Measurements from ENCODE around the gene SUGP1. TPM values are rescaled to one million over a fixed set of nuclear protein-coding genes. Genes with fewer than 3 reads are reported as not detected.

SUGP1 gene
- total and polyA plus RNA-seq, 2 of the 13 experiments (the other 11 are each of a cell fraction or from before 2014, with no cell fraction given): 21.6 to 25.9 TPM

DNA sequence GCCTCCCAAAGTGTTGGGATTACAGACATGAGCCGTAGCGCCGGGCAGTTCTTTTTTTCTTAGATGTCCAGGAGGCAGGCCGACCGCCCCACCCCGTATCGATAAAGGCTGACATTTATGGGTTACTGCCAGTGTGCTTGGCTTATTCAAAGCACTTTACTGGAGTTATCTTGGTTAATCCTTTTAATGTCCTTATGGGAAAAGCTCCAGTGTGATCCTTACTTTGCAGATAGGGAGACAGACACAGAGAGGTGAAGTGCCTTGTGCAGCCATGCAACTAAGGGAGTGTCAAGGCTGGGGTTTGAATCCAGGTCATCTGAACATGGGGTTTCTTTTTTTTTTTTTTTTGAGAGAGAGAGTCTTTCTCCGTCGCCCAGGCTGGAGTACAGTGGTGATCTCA, 89.3 kb downstream of the SUGP1 start:
- FAIRE-seq: no peak
- CTCF ChIA-PET (ENCODE audit: low intra/inter-chr PET ratio, low total read pairs): no interaction called here

DNA sequence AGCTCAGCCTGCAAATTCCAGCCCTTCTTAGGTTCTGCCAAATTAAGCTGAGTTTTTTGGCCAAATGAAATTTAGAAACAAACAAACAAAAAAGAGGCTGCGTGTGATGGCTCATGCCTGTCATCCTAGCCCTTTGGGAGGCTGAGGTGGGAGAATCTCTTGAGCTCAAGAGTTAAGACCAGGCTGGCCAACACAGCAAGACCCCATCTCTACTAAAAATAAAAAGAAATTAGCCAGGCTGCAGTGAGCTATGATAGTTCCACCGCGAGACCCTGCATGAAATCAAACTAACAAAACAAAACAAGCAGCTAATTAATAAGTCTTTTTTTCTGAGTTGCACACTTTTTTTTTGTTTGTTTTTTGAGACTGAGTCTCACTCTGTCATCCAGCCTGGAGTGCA, 90.6 kb downstream of the SUGP1 start:
- H3K4me1 ChIP-seq (ENCODE audit: insufficient read depth, low read length): peaks cover 26% of the 10 kb centered on the region
- no peaks in the 10 kb centered on the region for H4K20me1 ChIP-seq (ENCODE audit: insufficient read depth, low read length)
- DNase-seq (ENCODE audit: low spot score): no peak
- no TSS peak for BruUV-seq (replicated peaks)
- H3K79me2 ChIP-seq (ENCODE audit: insufficient read depth, low read length): no peaks in the 10 kb centered on the region
- POLR2A ChIA-PET: no interaction called here
- no peak for ATAC-seq
- H3K9me3 ChIP-seq (ENCODE audit: low read length): peaks cover 9% of the 10 kb centered on the region; the same call in 1 of the 2 replicates
- H3K36me3 ChIP-seq (replicated peaks in 1 of 2; ENCODE audit: control insufficient read depth in 1 of 2, insufficient read depth in 2 of 2, low read length in 2 of 2): no peaks in the 10 kb centered on the region
- intact Hi-C loops (cut with micrococcal nuclease; ENCODE audit: unreplicated experiment): loop anchor here (5.0 kb wide), 1 partner anchor 43 kb away; the partner anchor contains the start of gene TM6SF2
- no peak overlapping the region for H2AFZ ChIP-seq (ENCODE audit: low read length)
- H3K27me3 ChIP-seq (ENCODE audit: control insufficient read depth in 1 of 2, insufficient read depth in 2 of 2, low read length in 2 of 2): peaks cover 4 to 34% of the 10 kb centered on the region in 2 experiments; a peak in 3 of 5 replicates
- no peak for FAIRE-seq
- H3K4me2 ChIP-seq (ENCODE audit: low read depth, low read length): no peak overlapping the region
- in situ Hi-C loops (cut with HindIII; ENCODE audit: extremely low pct_ligation_motif_present, low pct_unique_long_range_greater_than_20kb): no loop called here
- H3K9ac ChIP-seq (ENCODE audit: insufficient read depth, low read depth, low read length): no peak overlapping the region
- TF ChIP-seq, protein P1, sequence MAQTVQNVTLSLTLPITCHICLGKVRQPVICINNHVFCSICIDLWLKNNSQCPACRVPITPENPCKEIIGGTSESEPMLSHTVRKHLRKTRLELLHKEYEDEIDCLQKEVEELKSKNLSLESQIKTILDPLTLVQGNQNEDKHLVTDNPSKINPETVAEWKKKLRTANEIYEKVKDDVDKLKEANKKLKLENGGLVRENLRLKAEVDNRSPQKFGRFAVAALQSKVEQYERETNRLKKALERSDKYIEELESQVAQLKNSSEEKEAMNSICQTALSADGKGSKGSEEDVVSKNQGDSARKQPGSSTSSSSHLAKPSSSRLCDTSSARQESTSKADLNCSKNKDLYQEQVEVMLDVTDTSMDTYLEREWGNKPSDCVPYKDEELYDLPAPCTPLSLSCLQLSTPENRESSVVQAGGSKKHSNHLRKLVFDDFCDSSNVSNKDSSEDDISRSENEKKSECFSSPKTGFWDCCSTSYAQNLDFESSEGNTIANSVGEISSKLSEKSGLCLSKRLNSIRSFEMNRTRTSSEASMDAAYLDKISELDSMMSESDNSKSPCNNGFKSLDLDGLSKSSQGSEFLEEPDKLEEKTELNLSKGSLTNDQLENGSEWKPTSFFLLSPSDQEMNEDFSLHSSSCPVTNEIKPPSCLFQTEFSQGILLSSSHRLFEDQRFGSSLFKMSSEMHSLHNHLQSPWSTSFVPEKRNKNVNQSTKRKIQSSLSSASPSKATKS (CRISPR knock-in tag; IDR thresholded peaks at IDR 0.05): no peak
- peak; percentile 59; the same call in 1 of the 2 replicates for TF ChIP-seq ZNF121 (CRISPR knock-in tag; IDR thresholded peaks at IDR 0.05)
- H3K27ac ChIP-seq (ENCODE audit: extremely low read length, insufficient read depth, low read length): no peak overlapping the region
- no peak overlapping the region for H3K4me3 ChIP-seq (replicated peaks in 1 of 3; ENCODE audit: insufficient read depth in 1 of 3, low read depth in 2 of 3, low read length in 3 of 3)
- CTCF ChIA-PET (ENCODE audit: low intra/inter-chr PET ratio, low total read pairs): no interaction called here
- 67% methylated on average over 3 of the region's 3 CpGs for WGBS (ENCODE audit: low lambda C conversion rate)

More for the DNA sequence above, 89.3 kb downstream of the SUGP1 start:
- H3K4me1 ChIP-seq (ENCODE audit: insufficient read depth, low read length): peaks cover 15% of the 10 kb centered on the region
- no peak overlapping the region for H2AFZ ChIP-seq (ENCODE audit: low read length)
- 41% methylated on average over 9 of the region's 9 CpGs for WGBS (ENCODE audit: low lambda C conversion rate)
- in situ Hi-C loops (cut with HindIII; ENCODE audit: extremely low pct_ligation_motif_present, low pct_unique_long_range_greater_than_20kb) (no loop called here), intact Hi-C loops (cut with micrococcal nuclease; ENCODE audit: unreplicated experiment) (no loop called here)
- H3K36me3 ChIP-seq (replicated peaks in 1 of 2; ENCODE audit: control insufficient read depth in 1 of 2, insufficient read depth in 2 of 2, low read length in 2 of 2): no peaks in the 10 kb centered on the region
- H3K27ac ChIP-seq (ENCODE audit: extremely low read length, insufficient read depth, low read length): no peak overlapping the region
- H3K79me2 ChIP-seq (ENCODE audit: insufficient read depth, low read length): no peaks in the 10 kb centered on the region
- H3K9me3 ChIP-seq (ENCODE audit: low read length): peaks cover 11% of the 10 kb centered on the region; the same call in 1 of the 2 replicates
- no peak for DNase-seq (ENCODE audit: low spot score)
- no peak for ATAC-seq
- BruUV-seq (replicated peaks): no TSS peak
- H3K4me2 ChIP-seq (ENCODE audit: low read depth, low read length): no peak overlapping the region
- H4K20me1 ChIP-seq (ENCODE audit: insufficient read depth, low read length): no peaks in the 10 kb centered on the region
- TF ChIP-seq RORA (CRISPR knock-in tag; IDR thresholded peaks at IDR 0.05): no peak
- TF ChIP-seq RFX1 (IDR thresholded peaks at IDR 0.05): no peak
- no peak for TF ChIP-seq ZFP41 (CRISPR knock-in tag; IDR thresholded peaks at IDR 0.05; ENCODE audit: borderline replicate concordance)
- no peak for TF ChIP-seq ZNF879 (CRISPR knock-in tag; IDR thresholded peaks at IDR 0.05)
- TF ChIP-seq, protein P2, sequence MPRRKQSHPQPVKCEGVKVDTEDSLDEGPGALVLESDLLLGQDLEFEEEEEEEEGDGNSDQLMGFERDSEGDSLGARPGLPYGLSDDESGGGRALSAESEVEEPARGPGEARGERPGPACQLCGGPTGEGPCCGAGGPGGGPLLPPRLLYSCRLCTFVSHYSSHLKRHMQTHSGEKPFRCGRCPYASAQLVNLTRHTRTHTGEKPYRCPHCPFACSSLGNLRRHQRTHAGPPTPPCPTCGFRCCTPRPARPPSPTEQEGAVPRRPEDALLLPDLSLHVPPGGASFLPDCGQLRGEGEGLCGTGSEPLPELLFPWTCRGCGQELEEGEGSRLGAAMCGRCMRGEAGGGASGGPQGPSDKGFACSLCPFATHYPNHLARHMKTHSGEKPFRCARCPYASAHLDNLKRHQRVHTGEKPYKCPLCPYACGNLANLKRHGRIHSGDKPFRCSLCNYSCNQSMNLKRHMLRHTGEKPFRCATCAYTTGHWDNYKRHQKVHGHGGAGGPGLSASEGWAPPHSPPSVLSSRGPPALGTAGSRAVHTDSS (CRISPR knock-in tag; conservative IDR thresholded peaks at IDR 0.05): no peak
- no peak for TF ChIP-seq ZMYM4 (CRISPR knock-in tag; IDR thresholded peaks at IDR 0.05)
- TF ChIP-seq NR3C1 (CRISPR knock-in tag; IDR thresholded peaks at IDR 0.05): no peak
- POLR2A ChIA-PET: no interaction called here
- peaks cover 4 to 28% of the 10 kb centered on the region in 2 experiments; a peak in 3 of 5 replicates for H3K27me3 ChIP-seq (ENCODE audit: control insufficient read depth in 1 of 2, insufficient read depth in 2 of 2, low read length in 2 of 2)
- no peak overlapping the region for H3K4me3 ChIP-seq (replicated peaks in 1 of 3; ENCODE audit: insufficient read depth in 1 of 3, low read depth in 2 of 3, low read length in 3 of 3)
- H3K9ac ChIP-seq (ENCODE audit: insufficient read depth, low read depth, low read length): no peak overlapping the region
